Measurements from ENCODE around the gene CAPG. TPM values are rescaled to one million over a fixed set of nuclear protein-coding genes. Genes with fewer than 3 reads are reported as not detected.

The CAPG gene
- total RNA-seq, 4 donors from 2014 or later = 18.3 to 92.1 (median 45.2) TPM

- no peaks in the 10 kb centered on the region for H3K36me3 ChIP-seq
- TF ChIP-seq POLR2A (IDR thresholded peaks at IDR 0.05) (no peak), EP300 (IDR thresholded peaks at IDR 0.05; ENCODE audit: low read depth) (no peak), CTCF (IDR thresholded peaks at IDR 0.05) (no peak), POLR2AphosphoS5 (IDR thresholded peaks at IDR 0.05) (no peak)
- no peaks in the 10 kb centered on the region for H3K9me3 ChIP-seq
- 92% methylated on average over 15 of the region's 16 CpGs; no CpG with 5 or more reads in 1 of the 2 donors for WGBS, 2 donors (ENCODE audit: low coverage in 1 of 2)
- in situ Hi-C loops (cut with MboI; ENCODE audit: low pct_ligation_motif_present in 1 of 4, low pct_unique_long_range_greater_than_20kb in 1 of 4, low sequenced_read_pairs in 3 of 4) (no loop called here), intact Hi-C loops (cut with DNase I; ENCODE audit: low total_unique reads) (loop anchor here (5.0 kb wide), 1 partner anchor 101 kb away; the partner anchor contains the start of gene MAT2A)
- H3K27ac ChIP-seq = peak overlapping the region; percentile 90 to 94 (median 94)
- H3K4me1 ChIP-seq = peaks cover 28 to 50% (median 41%) of the 10 kb centered on the region in 4 donors
- DNase-seq = no peak
- H3K4me3 ChIP-seq = no peak overlapping the region
- H3K27me3 ChIP-seq = no peaks in the 10 kb centered on the region
These were observed 26.0 kb upstream of the CAPG start for GRCh38 chr2:85435981-85436835.

GRCh38 chr2:85435220-85435958 lies 25.2 kb upstream of the CAPG start:
- in situ Hi-C loops (cut with MboI; ENCODE audit: low pct_ligation_motif_present in 1 of 4, low pct_unique_long_range_greater_than_20kb in 1 of 4, low sequenced_read_pairs in 3 of 4) = no loop called here
- Histone ChIP-seq H3K4me1 (peaks cover 28 to 50% (median 41%) of the 10 kb centered on the region in 4 donors), H3K27me3 (no peaks in the 10 kb centered on the region), H3K4me3 (no peak overlapping the region), H3K27ac (peak overlapping the region; percentile 90 to 94 (median 94)), H3K9me3 (no peaks in the 10 kb centered on the region), H3K36me3 (no peaks in the 10 kb centered on the region)
- no peak for DNase-seq
- TF ChIP-seq CTCF (IDR thresholded peaks at IDR 0.05) = no peak
- TF ChIP-seq POLR2A (IDR thresholded peaks at IDR 0.05) = no peak
- no peak for TF ChIP-seq POLR2AphosphoS5 (IDR thresholded peaks at IDR 0.05)
- TF ChIP-seq EP300 (IDR thresholded peaks at IDR 0.05; ENCODE audit: low read depth) = no peak
- intact Hi-C loops (cut with DNase I; ENCODE audit: low total_unique reads) = loop anchor here (5.0 kb wide), 1 partner anchor 102 kb away; the partner anchor contains the start of gene MAT2A
- 91% methylated on average over 20 of the region's 21 CpGs; no CpG with 5 or more reads in 1 of the 2 donors for WGBS, 2 donors (ENCODE audit: low coverage in 1 of 2)

- Histone ChIP-seq H3K27me3 (no peaks in the 10 kb centered on the region), H3K4me1 (peaks cover 28 to 50% (median 41%) of the 10 kb centered on the region in 4 donors), H3K9me3 (no peaks in the 10 kb centered on the region), H3K4me3 (no peak overlapping the region), H3K36me3 (no peaks in the 10 kb centered on the region), H3K27ac (peak overlapping the region; percentile 69 to 94 (median 84))
- in situ Hi-C loops (cut with MboI; ENCODE audit: low pct_ligation_motif_present in 1 of 4, low pct_unique_long_range_greater_than_20kb in 1 of 4, low sequenced_read_pairs in 3 of 4) (no loop called here), intact Hi-C loops (cut with DNase I; ENCODE audit: low total_unique reads) (loop anchor here (5.0 kb wide), 1 partner anchor 103 kb away; the partner anchor contains the start of gene MAT2A)
- DNase-seq = no peak
- WGBS, 2 donors (ENCODE audit: low coverage in 1 of 2) = 82% methylated on average over 8 of the region's 8 CpGs; no CpG with 5 or more reads in 1 of the 2 donors
- TF ChIP-seq EP300 (IDR thresholded peaks at IDR 0.05; ENCODE audit: low read depth) (no peak), POLR2A (IDR thresholded peaks at IDR 0.05) (no peak), CTCF (IDR thresholded peaks at IDR 0.05) (no peak), POLR2AphosphoS5 (IDR thresholded peaks at IDR 0.05) (no peak)
These were observed 24.5 kb upstream of the CAPG start for GRCh38 chr2:85434696-85435095.

All from transverse colon (tissue), 4 donors.